Type B pancreatic cell (in vitro differentiated cells): ENCODE data around the gene ITFG1. TPM values are rescaled to one million over a fixed set of nuclear protein-coding genes. Genes with fewer than 3 reads are reported as not detected.

Experiments used
- DNase-seq: peaks from one replicate; pipeline ENCODE4 v3.0.0; 2021; ENCODE audit warnings: mixed read lengths; ENCODE audit not compliant: unreplicated experiment; ENCODE audit errors: extremely low spot score
- H3K27ac Mint-ChIP-seq: 2 replicates; pipeline ENCODE4 v1.8.0; 2021; ENCODE audit warnings: mild to moderate bottlenecking, mixed read lengths
- H3K27me3 Mint-ChIP-seq: 2 replicates; pipeline ENCODE4 v1.8.0; 2021; ENCODE audit warnings: mixed read lengths
- H3K36me3 Mint-ChIP-seq: 2 replicates; pipeline ENCODE4 v1.8.0; 2021; ENCODE audit warnings: mixed read lengths
- H3K4me1 Mint-ChIP-seq: one replicate; pipeline ENCODE4 v1.8.0; 2021; ENCODE audit warnings: mixed read lengths; ENCODE audit not compliant: unreplicated experiment
- H3K4me3 Mint-ChIP-seq: 2 replicates; pipeline ENCODE4 v1.8.0; 2021; ENCODE audit warnings: mild to moderate bottlenecking, mixed read lengths
- H3K9me3 Mint-ChIP-seq: 2 replicates; pipeline ENCODE4 v1.8.0; 2021; ENCODE audit warnings: mixed read lengths
- total RNA-seq: library from RNA; stranded (reverse); gene quantifications from 2 replicates; pipeline ENCODE4 v1.2.1, GENCODE V29; 2021; ENCODE audit warnings: low replicate concordance
- TF ChIP-seq, protein P1 (sequence below): fragments of 200-600 bp; sonication (generic); conservative IDR thresholded peaks from 2 replicates; pipeline ENCODE4 v1.5.0; 2021; ENCODE audit warnings: antibody characterized with exemption, mild to moderate bottlenecking

The ITFG1 gene
- total RNA-seq, 1 donor from 2014 or later: 47.1 TPM

GRCh38 chr16:47143677-47144558, 316.9 kb downstream of the ITFG1 start, which contains the start of gene NETO2:
NETO2 (minus strand) TSS chr16:47143945; CDS start chr16:47143612, 333 bp downstream.
- Mint-ChIP-seq H3K4me1 (peaks cover 34% of the 10 kb centered on the region), H3K36me3 (peaks cover 4% of the 10 kb centered on the region), H3K9me3 (no peaks in the 10 kb centered on the region), H3K27ac (peak within 1 kb of the TSS; percentile 71), H3K27me3 (peaks cover 22% of the 10 kb centered on the region), H3K4me3 (peak within 1 kb of the TSS; percentile 99)
- TF ChIP-seq, protein P1, sequence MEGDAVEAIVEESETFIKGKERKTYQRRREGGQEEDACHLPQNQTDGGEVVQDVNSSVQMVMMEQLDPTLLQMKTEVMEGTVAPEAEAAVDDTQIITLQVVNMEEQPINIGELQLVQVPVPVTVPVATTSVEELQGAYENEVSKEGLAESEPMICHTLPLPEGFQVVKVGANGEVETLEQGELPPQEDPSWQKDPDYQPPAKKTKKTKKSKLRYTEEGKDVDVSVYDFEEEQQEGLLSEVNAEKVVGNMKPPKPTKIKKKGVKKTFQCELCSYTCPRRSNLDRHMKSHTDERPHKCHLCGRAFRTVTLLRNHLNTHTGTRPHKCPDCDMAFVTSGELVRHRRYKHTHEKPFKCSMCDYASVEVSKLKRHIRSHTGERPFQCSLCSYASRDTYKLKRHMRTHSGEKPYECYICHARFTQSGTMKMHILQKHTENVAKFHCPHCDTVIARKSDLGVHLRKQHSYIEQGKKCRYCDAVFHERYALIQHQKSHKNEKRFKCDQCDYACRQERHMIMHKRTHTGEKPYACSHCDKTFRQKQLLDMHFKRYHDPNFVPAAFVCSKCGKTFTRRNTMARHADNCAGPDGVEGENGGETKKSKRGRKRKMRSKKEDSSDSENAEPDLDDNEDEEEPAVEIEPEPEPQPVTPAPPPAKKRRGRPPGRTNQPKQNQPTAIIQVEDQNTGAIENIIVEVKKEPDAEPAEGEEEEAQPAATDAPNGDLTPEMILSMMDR: peak; percentile 69
- DNase-seq: peak; percentile 78

GRCh38 chr16:47142821-47143676, 317.8 kb downstream of the ITFG1 start:
- Mint-ChIP-seq H3K4me1 (peaks cover 42% of the 10 kb centered on the region), H3K9me3 (no peaks in the 10 kb centered on the region), H3K27ac (peak overlapping the region; percentile 94), H3K36me3 (peaks cover 4% of the 10 kb centered on the region), H3K27me3 (peaks cover 22% of the 10 kb centered on the region), H3K4me3 (peak overlapping the region; percentile 99)
- TF ChIP-seq, protein P1: peak; percentile 93
- peak; percentile 84 for DNase-seq

DNA sequence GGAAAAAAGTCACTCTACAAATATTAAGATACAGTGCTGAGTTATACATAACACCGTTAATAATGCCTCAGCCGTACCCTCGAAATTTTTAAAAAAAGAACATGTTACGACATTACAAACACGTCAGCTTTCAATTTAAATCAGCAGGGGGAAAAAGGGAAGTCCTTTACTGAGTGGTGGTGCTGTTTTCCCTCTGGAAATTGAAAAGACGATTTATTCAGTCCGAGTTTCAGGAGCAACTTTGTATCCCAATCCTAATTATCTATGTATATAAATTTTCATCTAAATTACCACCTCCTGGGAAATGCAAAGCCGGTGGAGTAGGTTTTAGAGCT, 318.4 kb downstream of the ITFG1 start:
- peaks cover 4% of the 10 kb centered on the region for H3K36me3 Mint-ChIP-seq
- H3K27me3 Mint-ChIP-seq: peaks cover 22% of the 10 kb centered on the region
- peak overlapping the region; percentile 99 for H3K4me3 Mint-ChIP-seq
- H3K4me1 Mint-ChIP-seq: peaks cover 48% of the 10 kb centered on the region
- TF ChIP-seq, protein P1: no peak
- no peaks in the 10 kb centered on the region for H3K9me3 Mint-ChIP-seq
- peak overlapping the region; percentile 94 for H3K27ac Mint-ChIP-seq
- no peak for DNase-seq

- Mint-ChIP-seq H3K27ac (peak overlapping the region; percentile 94), H3K4me3 (peak overlapping the region; percentile 99), H3K4me1 (peaks cover 49% of the 10 kb centered on the region), H3K9me3 (no peaks in the 10 kb centered on the region), H3K27me3 (peaks cover 22% of the 10 kb centered on the region), H3K36me3 (peaks cover 4% of the 10 kb centered on the region)
- TF ChIP-seq, protein P1: peak; percentile 96
- peak; percentile 87 for DNase-seq
Observed at GRCh38 chr16:47141773-47142485, 318.9 kb downstream of the ITFG1 start.

DNA sequence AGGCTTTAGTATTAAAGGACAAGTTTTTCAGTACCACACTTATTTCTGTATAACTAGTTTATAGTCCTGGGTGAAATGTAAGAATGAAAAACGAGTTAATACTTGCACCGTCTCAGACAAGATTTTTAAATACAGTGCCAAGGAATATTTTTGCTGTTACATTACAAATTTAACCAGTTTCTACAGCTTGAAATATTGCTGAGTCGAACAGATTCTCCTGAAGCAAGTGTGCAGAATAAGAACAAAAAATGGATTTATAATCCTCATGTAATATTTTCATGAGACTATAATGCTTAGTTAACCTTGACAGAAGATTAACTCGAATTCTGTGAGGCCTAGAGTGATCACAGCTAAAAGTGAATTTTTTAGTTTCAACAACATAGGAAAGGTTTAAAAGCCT, 320.2 kb downstream of the ITFG1 start:
- Mint-ChIP-seq H3K27ac (no peak overlapping the region), H3K4me3 (peak overlapping the region; percentile 34), H3K27me3 (peaks cover 19% of the 10 kb centered on the region), H3K36me3 (peaks cover 4% of the 10 kb centered on the region), H3K4me1 (peaks cover 49% of the 10 kb centered on the region), H3K9me3 (no peaks in the 10 kb centered on the region)
- TF ChIP-seq, protein P1: no peak
- DNase-seq: no peak
